Measurements from ENCODE around the gene FGGY.
"Not testable (repeated sequence)": the region's sequence is repeated elsewhere in the genome, so short reads cannot be mapped to it uniquely, and the experiment has no call there.

The FGGY gene

DNA sequence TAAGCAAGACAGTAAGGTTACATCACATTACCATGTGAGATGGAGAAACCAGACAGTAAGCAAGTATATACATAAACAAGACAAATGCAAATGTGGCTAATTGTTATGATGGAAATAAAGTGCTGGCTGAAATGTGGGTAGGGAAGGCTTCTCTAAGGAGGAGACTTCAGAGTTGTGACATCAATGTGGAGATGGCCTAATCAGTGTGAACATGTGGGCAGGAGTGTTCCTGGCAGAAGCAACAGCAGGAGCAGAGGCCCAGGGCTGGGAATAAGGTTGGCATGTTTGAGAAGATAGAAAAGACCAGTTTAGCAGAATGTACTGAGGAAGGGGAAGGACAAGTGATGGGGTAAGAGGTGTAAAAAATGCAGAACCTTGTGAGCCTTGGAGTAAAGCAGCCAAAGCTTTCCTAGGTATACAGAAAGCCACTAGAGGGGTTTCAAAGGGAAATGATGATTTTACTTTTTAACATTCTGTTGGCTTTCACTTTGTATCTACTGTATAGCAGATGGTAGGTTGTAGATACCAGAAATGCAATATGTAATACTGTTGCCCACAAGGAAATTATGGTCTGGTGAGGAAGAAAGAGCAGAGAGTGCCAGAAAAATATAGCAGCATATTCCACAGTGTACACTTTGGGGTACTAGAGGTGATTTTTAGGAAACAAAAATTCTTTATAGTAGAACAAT, 197.4 kb downstream of the FGGY start:
- no peak for DNase-seq

DNA sequence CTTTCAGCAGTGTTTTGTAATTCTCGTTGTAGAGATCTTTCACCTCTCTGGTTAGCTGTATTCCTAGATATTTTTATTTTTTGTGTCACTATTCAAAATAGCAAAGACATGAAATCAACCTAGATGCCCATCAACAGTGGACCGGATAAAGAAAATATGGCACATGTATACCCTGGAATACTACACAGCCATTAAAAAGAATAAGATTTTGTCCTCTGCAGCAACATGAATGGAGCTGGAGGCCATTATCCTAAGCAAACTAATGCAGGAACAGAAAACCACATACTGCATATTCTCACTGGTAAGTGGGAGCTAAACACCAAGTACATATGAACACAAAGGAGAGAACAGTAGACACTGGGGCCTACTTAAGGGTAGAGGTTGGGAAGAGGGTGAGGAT, 199.3 kb downstream of the FGGY start:
- not testable (repeated sequence) for DNase-seq

DNA sequence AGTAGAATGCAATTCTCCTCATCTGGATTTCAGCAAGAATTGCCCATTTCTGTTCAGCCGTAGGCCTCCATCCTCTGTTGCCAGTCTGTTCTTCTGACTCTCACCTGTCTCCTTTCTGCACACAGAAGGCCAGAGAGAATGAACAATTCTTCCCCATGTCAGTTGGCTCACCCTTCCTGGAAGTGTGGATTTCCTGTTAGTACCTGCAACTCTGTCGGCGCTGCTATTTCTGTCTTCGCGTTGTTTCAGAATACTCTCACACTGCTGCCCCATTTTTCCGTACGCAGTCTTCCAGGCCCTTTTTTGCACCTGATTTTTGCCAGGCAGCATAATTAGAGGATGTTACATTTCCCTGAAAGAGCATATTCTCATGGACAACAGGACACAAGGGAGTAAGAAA, 200.7 kb downstream of the FGGY start:
- DNase-seq: no peak

DNA sequence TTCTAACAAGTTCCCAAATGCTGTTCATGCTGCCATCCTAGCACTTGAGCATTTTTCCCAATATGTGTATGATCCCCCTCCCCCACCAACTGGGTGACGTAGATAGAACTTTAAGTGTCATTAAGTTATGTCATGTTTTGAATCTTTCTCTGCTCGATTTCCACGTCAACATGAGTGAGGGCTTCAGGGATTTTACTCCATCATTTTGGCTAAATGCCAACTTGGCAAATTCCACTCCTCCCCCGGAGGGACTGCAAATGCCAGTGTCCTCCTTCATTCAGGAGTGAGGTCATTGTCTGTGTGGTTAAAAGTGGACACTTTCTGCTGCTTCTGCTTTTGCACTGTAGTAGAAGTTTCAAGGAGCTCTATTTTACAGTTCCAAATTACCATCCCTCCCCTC, 201.7 kb downstream of the FGGY start:
- DNase-seq: no peak

DNA sequence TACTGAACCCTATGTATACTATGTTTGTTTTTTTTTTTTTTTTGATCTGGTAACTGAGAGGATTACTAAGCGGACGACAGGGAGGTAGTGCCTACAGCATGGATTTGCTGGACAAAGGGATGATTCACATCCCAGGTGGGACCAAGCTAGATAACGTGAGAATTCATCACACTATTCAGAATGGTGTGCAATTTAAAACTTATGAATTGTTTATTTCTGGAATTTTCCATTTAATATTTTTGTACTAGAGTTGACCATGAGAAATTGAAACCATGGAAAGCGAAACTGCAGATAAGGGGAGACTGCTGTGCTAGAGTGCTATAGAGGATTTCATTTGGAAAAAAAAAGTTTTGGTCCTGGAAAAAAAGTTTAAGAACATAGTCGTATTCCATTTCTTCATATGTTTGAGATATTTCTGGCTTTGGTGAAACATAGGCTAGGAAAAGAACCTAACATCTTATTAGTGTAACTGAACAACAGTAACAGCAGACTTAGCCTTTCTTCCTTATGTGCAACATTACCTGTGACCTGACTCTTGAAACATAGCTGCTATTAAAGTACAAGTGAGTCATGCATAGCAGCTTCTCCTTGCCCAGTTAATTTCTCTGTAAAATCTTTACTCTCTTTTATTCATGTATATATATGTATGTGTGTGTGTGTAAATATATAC, 202.5 kb downstream of the FGGY start:
- no peak for DNase-seq

DNA sequence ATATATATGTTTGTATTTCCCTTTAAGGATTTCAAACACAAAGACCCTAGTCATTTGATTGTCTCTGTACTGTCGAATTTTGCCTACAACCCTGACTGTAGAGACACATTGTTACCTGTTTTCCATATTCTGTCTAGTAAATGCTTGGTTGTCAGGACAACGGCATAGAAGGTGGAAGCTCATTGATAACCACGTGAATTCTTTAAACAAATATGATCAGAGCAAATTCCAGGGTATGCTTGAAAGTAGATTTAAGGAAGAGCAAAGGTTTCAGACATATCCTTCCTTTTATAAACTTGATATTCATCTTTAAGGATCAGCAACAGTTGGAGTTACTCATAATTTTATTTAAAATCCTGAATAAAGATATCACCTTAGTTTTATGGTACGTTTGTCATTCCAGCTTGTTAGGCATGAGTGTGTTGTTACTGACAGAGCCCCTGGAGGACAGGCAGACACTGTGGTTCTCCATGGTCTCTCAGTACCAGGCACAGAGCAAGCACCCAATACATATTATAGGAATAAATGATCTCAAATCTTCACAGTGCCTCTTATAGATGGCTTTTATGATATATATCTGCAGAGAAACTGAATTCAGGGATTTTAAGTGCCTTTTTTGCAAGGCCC, 203.2 kb downstream of the FGGY start:
- no peak for DNase-seq

DNA sequence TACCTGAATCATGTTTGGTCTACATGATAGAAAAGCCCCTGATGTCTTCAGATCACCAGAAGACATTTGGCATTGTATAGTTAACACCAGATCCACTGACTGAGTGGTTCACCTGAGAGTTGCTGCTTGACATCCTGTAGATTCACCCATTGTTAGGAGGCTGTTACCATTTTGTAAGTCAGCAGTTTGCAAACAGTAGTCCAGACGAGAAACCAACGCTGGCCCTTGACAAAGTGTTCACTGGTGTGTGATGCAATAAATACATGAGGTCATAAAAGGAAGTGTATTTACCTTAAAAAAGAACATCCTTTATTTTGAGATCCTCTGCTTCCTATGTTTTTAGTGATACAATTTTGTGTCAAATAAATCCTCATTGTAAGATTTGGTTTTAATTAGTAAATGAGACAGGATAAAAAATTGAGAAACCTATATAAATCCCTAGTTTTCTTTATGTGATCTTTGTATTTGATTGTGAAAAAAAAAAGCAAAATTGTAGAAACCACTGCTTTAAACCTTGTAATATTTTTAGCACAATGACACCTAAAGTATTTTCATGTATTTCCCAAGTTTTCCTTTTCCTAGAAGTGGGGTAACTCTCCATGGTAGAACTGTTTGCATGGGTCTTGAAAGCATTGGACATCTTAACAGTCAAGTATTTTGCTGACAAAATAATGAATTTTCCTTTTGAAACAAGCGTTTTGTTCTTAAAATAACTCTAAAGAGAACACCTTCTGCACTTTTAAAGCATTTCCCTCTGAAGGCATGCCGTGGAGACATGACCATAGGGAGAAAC, 204.3 kb downstream of the FGGY start:
- no peak for DNase-seq

DNA sequence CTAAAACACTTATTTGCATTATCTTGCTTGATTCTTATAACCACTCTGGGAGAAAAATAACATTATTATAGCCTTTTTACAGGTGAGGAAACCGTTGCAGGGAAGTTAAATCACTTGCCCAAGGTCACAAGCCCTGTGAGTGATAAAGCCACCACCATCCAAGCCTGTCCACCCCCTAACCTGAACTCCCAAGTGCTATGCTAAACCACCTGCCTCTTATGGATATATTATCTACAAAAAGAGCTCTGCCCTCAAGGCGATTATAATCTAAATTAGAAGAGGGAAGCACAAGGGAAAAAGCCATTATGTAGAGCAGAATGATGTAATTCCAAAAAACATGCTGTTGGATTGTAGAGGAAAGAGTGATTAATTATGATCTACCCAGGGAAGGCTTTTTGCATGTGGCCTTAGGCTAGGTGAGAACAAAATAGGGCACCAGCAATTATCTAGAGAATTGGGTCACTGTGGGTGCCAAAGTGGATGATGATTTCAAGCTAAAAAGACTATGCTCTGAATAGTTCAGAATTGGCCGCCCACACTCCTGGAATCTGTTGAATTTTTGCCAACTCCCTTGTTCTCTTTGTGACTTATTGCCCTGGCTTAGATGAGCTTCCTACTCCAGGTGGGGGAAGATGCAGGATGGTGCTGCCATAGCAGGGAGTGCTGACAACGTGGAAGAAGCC, 205.3 kb downstream of the FGGY start:
- no peak for DNase-seq

DNA sequence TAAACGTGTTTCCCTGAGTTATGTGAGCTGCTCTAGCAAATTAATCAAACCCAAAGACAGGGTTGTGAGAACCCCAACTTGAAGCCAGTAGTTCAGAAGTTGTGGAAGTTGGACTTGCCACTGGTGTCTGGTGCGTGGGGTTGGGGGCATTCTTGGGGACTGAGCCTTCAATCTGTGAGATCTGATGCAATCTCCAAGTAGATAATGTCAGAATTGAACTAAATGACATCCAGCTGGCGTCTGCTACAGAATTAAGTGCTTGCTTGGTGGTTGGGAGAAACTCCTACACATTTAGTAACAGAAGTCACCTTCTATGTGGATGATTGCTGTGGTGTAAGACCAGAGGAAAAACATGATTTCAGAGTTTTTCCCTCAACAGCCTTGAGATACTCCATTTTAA, 207.4 kb downstream of the FGGY start:
- no peak for DNase-seq

DNA sequence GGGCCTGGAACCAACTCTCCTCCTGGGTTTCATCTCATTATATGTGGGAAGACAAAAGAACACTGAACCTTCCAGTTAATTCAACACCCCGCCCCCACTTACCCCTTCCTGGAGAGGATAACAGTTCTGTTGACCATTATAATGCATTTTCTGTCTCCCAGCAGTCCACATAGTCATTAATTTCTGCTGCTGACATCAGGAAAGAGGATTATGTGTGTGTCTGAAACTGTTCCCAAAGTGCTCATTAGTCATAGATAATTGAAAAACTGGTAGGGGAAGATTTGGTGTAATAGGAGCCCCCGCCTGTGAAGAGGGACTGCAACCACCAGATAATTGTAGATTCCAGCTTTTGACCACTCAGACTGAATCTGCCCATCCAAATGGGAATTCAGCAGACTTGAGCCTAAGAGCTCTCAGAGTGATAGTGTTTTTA, 208.7 kb downstream of the FGGY start:
- no peak for DNase-seq

DNA sequence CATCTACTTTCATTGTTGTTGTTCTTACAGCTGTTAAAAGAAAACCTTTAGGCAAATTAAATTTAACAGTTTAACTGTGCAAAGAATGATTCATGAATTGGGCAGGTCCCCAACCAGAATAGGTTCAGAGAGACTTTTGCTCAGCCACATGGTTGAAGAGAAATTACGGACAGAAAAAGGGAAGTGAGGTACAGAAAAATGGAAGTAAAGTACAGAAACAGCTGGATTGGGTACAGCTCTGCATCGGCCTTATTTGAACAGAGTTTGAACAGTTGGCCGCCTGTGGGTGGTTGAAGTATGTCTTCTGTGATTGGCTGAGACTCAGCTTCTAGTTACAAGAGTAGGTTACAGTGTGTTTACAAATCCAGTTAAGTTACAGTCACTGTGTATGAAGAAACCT, 210.1 kb downstream of the FGGY start:
- DNase-seq: no peak

DNA sequence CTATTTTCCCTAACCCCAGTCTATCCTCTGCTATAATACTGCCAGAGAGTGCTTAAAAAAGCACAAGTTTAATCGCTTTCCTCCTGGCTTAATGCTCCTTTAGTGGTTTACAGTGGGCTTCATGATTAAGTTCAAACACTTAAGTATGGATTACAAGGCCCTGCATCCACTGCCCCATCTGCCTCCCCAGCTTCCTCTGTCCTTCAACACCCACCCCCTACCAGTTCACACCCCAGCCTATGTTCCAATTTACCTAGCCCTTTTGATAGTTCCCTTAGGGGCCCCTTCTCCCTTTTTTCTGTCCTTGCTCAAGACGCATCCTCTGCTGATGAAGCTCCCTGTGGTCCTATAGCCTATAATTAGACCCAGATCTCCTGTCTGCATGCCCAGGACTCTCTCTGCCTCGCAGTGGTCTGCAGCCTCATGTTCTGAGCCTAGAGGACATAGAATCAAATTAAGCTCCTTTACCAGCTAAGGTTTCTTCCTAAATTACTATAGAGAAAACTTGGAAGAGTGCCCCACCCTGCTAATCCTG, 212.5 kb downstream of the FGGY start:
- no peak for DNase-seq

DNA sequence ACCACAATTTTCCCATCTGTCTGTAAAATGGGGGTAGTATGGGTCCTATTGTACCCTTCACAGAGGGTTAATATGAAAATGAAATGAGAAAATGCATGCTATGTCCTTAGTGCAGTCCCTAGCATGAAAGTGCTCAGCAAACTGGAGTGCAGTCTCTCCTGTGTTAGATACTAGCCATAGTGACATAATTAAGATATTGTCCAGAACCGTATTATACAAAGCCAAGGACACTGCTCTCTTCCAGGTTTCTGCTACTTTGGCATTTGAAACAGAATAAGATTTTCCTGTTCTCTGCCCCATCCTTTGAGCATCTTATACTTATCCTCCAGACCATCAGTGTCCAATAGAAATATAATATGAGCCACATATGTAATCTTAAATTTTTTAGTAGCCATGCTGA, 213.4 kb downstream of the FGGY start:
- no peak for DNase-seq

DNA sequence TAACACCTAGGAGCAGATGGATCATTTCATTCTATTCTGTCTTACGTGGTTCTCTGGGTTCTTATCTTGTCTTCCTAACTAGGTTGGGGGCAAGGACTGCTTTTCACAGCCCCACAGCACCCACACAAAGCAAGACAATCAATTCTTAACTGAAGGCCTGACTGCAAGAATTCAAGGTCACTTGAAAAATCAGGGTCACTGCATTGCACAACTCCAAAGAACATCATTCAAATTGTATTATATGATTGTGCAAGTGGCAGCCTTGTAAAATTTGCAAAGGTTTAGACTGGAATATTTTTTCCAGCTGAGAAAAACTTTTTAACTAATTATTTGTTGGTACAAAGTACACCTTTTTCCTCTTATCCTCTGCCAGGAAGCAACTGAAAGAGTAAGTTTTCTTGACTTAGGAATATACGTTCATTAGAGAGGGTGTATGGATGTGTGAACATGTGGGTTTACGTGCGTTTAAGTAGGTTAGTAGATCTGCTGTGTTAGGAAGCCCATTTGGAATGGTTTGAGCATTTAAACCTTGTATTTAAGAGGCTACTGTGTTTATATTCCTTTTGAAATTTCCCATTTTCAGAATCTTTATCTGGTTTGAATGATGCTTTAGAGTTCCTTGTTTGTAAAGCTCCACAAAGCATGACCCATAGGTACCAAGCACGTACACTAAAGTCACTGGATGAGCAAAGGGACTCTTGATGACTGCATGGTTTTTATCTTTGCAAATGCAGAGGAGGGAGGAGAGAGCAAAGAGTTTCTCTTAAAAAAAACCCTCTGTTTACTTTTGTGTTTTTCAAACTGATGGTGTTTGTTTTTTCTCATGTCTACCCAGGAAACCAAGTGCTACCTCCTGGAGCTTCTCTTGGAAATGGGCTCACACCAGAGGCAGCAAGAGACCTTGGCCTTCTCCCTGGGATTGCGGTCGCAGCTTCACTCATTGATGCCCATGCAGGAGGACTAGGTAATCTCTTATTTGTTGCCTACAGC, 214.9 kb downstream of the FGGY start:
- DNase-seq: no peak

DNA sequence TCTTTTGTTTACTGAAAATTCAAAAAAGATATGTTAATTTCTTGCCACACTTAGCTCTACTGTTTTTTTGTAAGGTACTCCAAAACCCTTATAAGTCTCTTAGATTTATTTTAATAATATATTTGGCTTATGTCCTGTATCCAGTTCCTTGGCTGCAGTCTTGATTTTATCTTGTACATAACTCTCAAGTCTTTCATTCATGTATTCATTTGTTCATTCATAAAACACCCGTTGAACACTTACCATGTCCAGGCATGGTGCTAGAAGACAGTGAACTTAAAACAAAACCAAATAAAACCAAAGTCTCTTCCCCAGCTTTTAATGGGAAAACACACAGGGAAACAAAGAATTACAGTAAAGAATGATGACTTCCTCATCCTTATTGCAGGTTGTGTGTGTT, 215.8 kb downstream of the FGGY start:
- DNase-seq: no peak

DNA sequence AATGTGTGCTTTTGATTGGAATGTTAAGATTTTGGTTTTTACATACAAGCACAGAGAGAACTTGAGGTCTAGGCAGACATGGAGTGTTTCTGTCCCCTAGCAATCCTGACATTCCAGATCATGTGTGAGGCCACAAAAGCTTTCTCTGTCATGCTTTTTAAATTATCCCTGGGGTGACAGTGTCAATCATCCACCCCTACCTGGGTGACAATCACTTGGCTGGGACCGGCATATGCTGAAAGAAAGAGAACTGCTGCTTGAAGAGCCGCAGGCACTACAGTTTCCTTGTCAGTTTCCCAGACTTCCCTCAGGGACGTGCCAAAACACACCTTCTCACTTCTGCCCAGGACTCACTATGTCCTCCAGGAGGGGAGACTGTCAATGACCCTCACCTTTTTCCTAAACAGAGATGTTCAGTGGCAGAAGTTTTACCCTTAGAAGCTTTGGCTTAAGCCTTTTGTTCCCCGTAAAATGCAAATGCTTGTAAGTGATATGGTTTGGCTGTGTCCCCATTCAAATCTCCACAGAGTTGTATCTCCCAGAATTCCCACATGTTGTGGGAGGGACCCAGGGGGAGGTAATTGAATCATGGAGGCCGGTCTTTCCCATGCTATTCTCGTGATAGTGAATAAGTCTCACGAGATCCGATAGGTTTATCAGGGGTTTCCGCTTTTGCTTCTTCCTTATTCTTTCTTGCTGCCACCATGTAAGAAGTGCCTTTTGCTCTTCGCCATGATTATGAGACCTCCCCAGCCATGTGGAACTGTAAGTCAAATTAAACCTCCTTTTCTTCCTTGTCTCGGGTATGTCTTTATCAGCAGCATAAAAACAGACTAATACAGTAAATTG, 217.4 kb downstream of the FGGY start:
- no peak for DNase-seq

DNA sequence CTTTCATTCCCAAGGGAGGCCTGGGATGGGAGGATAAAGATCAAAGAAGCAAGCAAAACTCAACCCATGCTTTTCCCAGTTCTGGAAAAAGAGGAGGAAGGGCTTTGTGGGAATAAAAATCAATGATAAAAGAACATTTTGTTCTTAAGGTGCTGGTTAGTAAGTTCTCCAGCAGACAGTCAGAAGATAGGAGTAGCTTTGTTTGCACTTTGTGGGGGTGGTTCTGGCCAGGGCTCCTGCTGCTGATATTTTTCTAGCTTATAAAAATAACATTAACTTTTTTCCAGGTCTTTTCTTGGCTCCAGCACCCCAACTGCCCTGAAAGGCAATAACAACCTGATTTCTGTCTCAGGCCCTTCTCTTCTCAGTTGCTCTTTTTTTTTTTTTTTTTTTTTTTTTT, 220.0 kb downstream of the FGGY start:
- no peak for DNase-seq

DNA sequence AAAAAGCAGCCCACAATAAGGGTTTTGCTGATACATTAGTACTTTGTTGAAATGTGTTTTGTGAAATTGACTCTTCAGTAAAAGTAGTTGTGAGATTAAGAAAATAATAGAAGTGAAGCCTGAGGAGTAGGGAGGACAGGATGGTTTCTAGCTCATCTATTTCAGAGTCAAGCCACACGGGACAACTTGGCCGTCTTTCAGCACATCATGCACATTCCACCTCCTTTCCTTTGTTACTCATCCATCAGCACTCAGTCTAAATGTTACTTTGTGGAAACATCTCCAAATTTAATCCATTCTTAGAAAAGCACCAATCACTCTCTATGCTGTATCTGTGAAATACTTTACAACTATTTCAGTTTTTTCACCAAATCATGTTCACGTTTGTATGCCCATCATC, 223.3 kb downstream of the FGGY start:
- no peak for DNase-seq

DNA sequence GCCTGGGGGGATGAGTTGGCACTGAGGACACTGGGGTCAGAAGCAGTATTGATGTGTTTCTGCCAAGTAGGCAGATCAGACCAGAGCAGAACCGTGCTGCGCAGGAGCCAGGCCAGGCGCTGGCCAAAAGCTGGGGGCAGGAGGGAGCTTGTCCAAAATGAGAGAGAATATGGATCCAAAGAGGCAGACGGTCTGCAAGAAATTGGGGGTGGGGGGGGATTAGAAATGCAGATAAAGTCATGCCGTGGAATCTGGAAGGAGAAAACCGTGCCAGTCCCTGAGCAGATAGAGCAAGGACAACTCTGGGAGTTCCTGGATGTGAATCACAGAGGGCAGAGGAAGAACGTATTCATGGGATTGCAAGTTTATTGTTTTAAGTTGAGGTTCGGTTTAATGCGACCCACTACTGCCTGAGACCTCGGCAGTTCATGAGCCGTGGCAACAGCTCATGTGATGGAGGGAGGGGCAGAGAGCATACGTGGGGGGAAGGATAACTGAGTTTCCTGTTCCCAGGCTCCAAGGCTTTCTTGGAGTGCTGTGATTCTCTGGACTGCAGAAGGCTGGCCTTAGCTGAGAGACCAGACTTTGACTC, 224.0 kb downstream of the FGGY start:
- no peak for DNase-seq

DNA sequence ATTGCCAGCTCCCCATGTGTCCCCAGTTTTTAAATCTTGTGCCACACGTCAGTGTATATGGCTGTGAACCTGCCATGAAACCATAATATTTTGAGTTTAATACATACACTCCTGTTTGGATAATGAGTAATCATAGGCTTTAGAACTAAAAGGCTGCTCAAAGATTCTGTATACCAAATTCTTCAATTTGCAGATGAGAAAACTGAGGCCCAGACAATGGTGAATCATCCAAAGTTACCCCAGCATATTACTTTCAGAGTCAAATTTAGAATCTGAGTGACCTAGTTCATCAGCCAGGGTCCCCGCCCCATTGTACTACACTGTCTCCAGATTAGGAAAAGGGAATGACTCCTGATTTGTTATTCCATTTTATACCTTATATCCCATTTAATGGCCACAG, 224.6 kb downstream of the FGGY start:
- DNase-seq: no peak
